OCI-LY7 (cell line): ENCODE measurements around the gene NXN.

Experiments
- EZH2phosphoT487 ChIP-seq: fragments of 200-600 bp; sonication (generic); IDR thresholded peaks from 2 replicates; pipeline ENCODE4 v1.6.1; 2018; ENCODE audit warnings: low read depth, borderline replicate concordance, mild to moderate bottlenecking, mixed run types, antibody characterized with exemption, low read length, moderate library complexity, mixed read lengths
- TF ChIP-seq, protein P1 (sequence below): fragments of 200-600 bp; sonication (generic); conservative IDR thresholded peaks from 2 replicates; pipeline ENCODE4 v1.5.1; 2014; ENCODE audit warnings: mild to moderate bottlenecking, antibody characterized with exemption, low read length, moderate library complexity, mixed read lengths

DNA sequence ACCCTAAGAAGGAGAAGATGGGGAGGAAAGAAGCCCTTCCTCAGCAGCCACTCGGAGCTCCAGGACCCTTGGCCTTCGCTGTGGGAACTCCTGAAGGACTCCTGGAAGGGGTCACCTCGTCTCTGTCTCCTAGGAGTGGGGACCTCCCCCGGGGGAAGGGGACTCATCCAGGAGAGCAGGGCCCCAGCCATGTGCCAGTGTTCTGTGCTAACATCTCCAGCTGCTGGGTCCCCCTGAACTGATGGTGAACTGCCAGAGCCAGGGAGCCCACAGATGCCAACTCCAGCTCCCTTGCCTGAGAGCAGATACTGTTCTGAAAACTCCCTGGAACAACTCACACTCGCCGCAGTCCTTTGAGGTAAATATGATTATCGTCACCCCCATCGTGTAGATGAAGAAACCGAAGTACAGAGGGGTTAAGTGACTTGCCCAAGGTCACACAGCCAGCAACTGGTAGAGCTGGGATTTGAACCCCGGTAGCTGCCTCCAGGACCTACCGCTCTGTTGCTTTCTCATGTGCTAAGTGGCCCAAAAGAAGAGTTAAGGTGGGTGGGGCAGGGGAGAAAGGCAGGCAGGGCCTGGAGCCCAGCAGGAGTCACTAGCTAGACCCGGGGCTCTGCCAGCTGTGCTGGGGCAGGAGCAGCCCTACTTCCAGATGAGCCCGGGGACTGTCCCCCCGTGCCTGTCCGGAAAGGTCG is 27.9 kb upstream of the NXN start:
- TF ChIP-seq, protein P1, sequence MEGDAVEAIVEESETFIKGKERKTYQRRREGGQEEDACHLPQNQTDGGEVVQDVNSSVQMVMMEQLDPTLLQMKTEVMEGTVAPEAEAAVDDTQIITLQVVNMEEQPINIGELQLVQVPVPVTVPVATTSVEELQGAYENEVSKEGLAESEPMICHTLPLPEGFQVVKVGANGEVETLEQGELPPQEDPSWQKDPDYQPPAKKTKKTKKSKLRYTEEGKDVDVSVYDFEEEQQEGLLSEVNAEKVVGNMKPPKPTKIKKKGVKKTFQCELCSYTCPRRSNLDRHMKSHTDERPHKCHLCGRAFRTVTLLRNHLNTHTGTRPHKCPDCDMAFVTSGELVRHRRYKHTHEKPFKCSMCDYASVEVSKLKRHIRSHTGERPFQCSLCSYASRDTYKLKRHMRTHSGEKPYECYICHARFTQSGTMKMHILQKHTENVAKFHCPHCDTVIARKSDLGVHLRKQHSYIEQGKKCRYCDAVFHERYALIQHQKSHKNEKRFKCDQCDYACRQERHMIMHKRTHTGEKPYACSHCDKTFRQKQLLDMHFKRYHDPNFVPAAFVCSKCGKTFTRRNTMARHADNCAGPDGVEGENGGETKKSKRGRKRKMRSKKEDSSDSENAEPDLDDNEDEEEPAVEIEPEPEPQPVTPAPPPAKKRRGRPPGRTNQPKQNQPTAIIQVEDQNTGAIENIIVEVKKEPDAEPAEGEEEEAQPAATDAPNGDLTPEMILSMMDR = no peak
- no peak for TF ChIP-seq EZH2phosphoT487
